Thyroid gland (tissue), 4 donors: ENCODE results near the gene CAMK1.

Experiments used
- CTCF ChIP-seq, 6 experiments: fragments of 200-600 bp in 3 of 6; fragments of 450-650 bp in 3 of 6; sonication (generic) in 3 of 6; IDR thresholded peaks; one replicate each; pipeline ENCODE4 v1.5.1; 2016 to 2019; ENCODE audit warnings: antibody characterized with exemption in 6 of 6, mild to moderate bottlenecking in 2 of 6, inconsistent platforms in 1 of 6, moderate library complexity in 1 of 6
- POLR2A ChIP-seq, 2 donors: fragments of 450-650 bp; IDR thresholded peaks; one replicate each; pipeline ENCODE4 v1.6.1; 2017; ENCODE audit warnings: antibody characterized with exemption in 2 of 2, mild to moderate bottlenecking in 2 of 2, moderate library complexity in 1 of 2

- TF ChIP-seq CTCF (IDR thresholded peaks at IDR 0.05) (no peak), POLR2A (IDR thresholded peaks at IDR 0.05) (no peak)
These were observed 18.0 kb upstream of the CAMK1 start for GRCh38 chr3:9787714-9788113.
